ENCODE results near the gene MAP3K15.

MAP3K15 gene

DNA sequence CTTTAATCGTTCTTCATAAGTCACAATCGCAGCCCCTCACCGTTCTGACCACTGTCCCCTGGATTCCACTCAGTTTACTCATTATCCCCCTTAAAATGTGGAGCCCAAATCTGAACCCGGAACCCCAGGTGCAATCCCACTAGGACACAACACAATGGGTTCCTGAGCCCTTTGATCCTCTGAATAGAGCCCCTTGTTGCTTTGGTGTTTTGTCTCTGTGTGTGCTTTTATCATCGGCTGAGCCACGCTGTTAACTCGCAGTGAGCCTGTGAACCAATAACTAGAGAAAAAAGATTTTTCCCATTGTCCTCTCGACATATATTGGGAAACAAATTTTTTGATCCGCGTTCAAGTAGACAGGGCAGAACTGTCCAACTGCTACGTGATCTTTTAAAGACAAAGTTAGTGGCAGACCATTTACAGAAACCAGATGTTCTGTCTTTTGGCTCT, 172.2 kb downstream of the MAP3K15 start:
- TF ChIP-seq, protein P1, sequence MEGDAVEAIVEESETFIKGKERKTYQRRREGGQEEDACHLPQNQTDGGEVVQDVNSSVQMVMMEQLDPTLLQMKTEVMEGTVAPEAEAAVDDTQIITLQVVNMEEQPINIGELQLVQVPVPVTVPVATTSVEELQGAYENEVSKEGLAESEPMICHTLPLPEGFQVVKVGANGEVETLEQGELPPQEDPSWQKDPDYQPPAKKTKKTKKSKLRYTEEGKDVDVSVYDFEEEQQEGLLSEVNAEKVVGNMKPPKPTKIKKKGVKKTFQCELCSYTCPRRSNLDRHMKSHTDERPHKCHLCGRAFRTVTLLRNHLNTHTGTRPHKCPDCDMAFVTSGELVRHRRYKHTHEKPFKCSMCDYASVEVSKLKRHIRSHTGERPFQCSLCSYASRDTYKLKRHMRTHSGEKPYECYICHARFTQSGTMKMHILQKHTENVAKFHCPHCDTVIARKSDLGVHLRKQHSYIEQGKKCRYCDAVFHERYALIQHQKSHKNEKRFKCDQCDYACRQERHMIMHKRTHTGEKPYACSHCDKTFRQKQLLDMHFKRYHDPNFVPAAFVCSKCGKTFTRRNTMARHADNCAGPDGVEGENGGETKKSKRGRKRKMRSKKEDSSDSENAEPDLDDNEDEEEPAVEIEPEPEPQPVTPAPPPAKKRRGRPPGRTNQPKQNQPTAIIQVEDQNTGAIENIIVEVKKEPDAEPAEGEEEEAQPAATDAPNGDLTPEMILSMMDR (IDR thresholded peaks at IDR 0.05), result no peak

DNA sequence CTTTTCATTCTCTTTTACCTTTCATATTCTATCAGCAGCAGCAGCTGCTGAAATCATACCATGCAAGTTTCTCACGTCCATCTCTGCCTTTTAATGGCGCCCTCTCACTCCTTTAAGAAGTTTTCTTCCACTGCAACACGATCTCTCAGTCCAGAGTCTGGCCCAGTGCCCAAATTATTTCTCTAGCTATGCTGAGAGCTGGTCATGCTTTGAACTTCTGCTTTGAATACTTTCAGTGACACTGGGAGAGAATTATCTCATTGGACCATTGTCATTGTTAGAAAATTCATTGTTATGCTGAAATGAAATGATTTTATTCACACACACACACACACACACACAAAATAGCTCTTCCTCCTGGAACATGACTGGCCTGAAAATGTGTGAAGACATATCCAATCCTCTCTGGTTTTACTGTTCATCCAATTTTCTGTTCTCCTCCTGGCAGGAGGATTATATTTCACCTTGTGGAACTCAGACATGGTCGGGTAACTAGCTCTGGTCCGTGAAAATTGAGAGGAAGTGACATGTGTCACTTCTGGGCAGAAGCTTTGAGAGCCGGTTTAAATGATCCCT, 172.9 kb downstream of the MAP3K15 start:
- TF ChIP-seq, protein P1 (IDR thresholded peaks at IDR 0.05), result no peak

DNA sequence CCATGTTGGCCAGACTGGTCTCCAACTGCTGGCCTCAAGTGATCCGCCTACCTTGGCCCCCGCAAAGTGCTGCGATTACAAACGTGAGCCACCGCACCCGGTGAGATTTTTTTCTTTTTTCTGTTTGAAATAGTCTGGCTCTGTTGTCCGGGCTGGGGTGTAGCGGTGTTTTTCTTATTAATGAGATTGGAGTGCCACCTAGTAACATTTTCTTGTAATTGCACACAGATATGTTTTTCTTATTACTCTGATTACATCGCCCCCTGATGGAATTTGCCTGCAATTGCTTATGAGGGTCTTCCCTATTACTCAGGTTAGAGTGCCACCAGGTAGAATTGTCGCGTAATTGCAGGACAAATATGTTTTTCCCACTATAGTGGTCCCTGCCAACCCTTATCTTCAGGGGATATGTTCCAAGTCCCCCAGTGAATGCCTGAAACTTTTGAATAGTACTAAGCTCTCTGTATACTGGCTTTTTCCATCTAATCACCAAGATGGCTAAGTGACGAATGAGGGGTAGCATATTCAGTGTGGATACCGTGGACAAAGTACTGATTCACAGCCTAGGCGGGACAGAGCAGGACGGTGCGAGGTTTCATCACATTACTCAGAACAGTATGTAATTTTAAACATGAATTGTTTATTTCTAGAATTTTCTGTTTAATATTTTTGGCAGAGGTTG, 180.2 kb downstream of the MAP3K15 start:
- TF ChIP-seq, protein P1 (IDR thresholded peaks at IDR 0.05), result peak; percentile 50

DNA sequence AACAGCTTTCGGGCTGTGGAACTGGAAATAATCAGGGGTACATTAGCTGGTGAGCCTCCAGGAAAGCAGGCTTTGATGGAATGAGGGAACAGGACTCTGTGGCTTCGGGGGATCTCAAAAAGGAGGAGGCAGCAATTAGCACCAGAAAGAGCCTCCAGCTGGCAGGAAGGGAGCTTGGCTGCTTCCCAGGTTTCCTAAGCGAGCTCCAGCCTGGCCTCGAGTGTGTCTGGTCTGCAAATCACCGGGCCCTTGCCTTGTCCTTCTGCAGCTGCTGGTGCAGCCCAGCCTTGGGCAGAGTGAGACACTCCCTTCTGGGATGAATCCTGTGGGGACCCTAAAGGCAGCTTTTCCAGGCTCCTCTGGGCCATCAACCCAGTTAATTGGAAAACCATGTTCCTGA, 182.3 kb downstream of the MAP3K15 start:
- TF ChIP-seq, protein P1 (IDR thresholded peaks at IDR 0.05), result no peak

DNA sequence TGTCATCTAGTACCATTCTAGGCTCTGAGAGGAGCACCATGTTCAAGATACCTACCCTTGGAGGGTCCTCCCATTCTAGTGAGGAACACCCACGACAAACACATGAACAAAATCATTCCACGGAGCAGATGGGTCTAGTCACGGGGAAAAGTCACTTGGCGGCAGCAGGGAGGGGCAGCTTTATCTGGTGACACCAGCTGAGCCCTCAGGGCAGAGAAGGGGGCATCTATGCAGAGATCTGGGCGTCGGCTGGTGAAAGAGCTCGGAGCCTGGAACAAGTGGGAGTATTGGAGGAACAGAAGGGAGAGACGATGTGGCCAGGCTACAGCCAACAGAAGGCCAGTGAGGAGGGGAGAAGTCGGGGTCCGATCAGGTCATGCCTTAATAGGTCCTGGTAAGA, 183.5 kb downstream of the MAP3K15 start:
- TF ChIP-seq, protein P1 (IDR thresholded peaks at IDR 0.05), result no peak

DNA sequence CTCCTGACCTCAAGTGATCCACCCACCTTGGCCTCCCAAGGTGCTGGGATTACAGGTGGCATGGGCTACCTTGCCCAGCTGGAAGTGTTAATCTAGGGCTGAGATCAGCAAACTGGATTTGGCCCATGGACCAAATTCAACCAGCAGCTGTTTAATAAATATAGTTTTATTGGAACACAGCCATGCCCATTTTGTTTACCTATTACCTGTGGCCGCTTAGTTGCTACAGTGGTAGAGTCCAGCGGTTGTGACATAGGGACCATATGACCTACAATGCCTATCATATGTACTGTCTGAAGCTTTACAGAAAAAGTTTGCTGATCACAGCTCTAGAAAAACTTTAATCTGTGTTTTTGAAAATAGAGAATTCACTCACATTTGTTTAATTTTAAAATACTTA, 188.7 kb downstream of the MAP3K15 start:
- TF ChIP-seq, protein P1 (IDR thresholded peaks at IDR 0.05), result no peak

Measured in LNCAP (cell line).